Effector memory CD8-positive, alpha-beta T cell (primary cell): Measurements from ENCODE around the gene IRS1.

Experiments used
- ATAC-seq: fragments of 150-1000 bp; cut with Tn5 transposase; replicated peaks from 2 replicates; pipeline ENCODE4 v1.10.0; 2021; ENCODE audit warnings: mild to moderate bottlenecking, moderate library complexity
- DNase-seq, 3 experiments: peaks; one replicate each; pipeline ENCODE4 v3.0.0; 2021
- H3K27ac Mint-ChIP-seq, 2 donors: one replicate each; pipeline ENCODE4 v1.8.0; 2022; ENCODE audit warnings: mild to moderate bottlenecking in 2 of 2, mixed read lengths in 2 of 2, moderate library complexity in 2 of 2
- H3K27me3 Mint-ChIP-seq, 2 donors: one replicate each; pipeline ENCODE4 v1.8.0; 2022; ENCODE audit warnings: mixed read lengths in 2 of 2
- H3K36me3 Mint-ChIP-seq: one replicate; pipeline ENCODE4 v1.8.0; 2022; ENCODE audit warnings: mild to moderate bottlenecking, moderate library complexity, mixed read lengths; ENCODE audit not compliant: insufficient read depth
- H3K4me1 Mint-ChIP-seq, 2 donors: one replicate each; pipeline ENCODE4 v1.8.0; 2022; ENCODE audit warnings: low read depth in 2 of 2, mixed read lengths in 2 of 2
- H3K4me3 Mint-ChIP-seq, 2 donors: one replicate each; pipeline ENCODE4 v1.8.0; 2022; ENCODE audit warnings: mild to moderate bottlenecking in 2 of 2, mixed read lengths in 2 of 2, moderate library complexity in 2 of 2
- H3K9me3 Mint-ChIP-seq, 2 donors: one replicate each; pipeline ENCODE4 v1.8.0; 2022; ENCODE audit warnings: mixed read lengths in 2 of 2

Gene IRS1

GRCh38 chr2:226691255-226691654 is 108.4 kb downstream of the IRS1 start:
- H3K4me1 Mint-ChIP-seq, result no peaks in the 10 kb centered on the region
- no peaks in the 10 kb centered on the region for H3K36me3 Mint-ChIP-seq
- H3K27me3 Mint-ChIP-seq, result peaks cover 16 to 50% of the 10 kb centered on the region in 2 donors
- ATAC-seq, result no peak
- no peak overlapping the region for H3K27ac Mint-ChIP-seq
- DNase-seq, result no peak
- H3K9me3 Mint-ChIP-seq, result no peaks in the 10 kb centered on the region
- H3K4me3 Mint-ChIP-seq, result no peak overlapping the region

- Mint-ChIP-seq H3K27me3 (peaks cover 20 to 50% of the 10 kb centered on the region in 2 donors), H3K36me3 (no peaks in the 10 kb centered on the region), H3K27ac (no peak overlapping the region), H3K4me1 (no peaks in the 10 kb centered on the region), H3K4me3 (no peak overlapping the region), H3K9me3 (no peaks in the 10 kb centered on the region)
- ATAC-seq (no peak), DNase-seq (no peak)
Measured at GRCh38 chr2:226690461-226691024, 109.1 kb downstream of the IRS1 start.

GRCh38 chr2:226687641-226688253 is 111.9 kb downstream of the IRS1 start:
- Mint-ChIP-seq H3K36me3 (no peaks in the 10 kb centered on the region), H3K27me3 (peaks cover 30 to 33% of the 10 kb centered on the region in 2 donors), H3K4me1 (no peaks in the 10 kb centered on the region), H3K27ac (no peak overlapping the region), H3K4me3 (no peak overlapping the region), H3K9me3 (no peaks in the 10 kb centered on the region)
- DNase-seq (no peak), ATAC-seq (no peak)

- DNase-seq (no peak), ATAC-seq (no peak)
- Mint-ChIP-seq H3K36me3 (no peaks in the 10 kb centered on the region), H3K4me3 (no peak overlapping the region), H3K9me3 (no peaks in the 10 kb centered on the region), H3K27ac (no peak overlapping the region), H3K27me3 (peaks cover 11 to 28% of the 10 kb centered on the region in 2 donors), H3K4me1 (no peaks in the 10 kb centered on the region)
Measured at GRCh38 chr2:226684563-226684959, 115.1 kb downstream of the IRS1 start.

GRCh38 chr2:226683944-226684562 is 115.6 kb downstream of the IRS1 start:
- no peaks in the 10 kb centered on the region for H3K36me3 Mint-ChIP-seq

GRCh38 chr2:226683196-226683595 is 116.4 kb downstream of the IRS1 start:
- DNase-seq, result no peak
- H3K9me3 Mint-ChIP-seq, result no peaks in the 10 kb centered on the region
- no peak overlapping the region for H3K4me3 Mint-ChIP-seq
- H3K27me3 Mint-ChIP-seq, result peaks cover 3 to 23% of the 10 kb centered on the region in 2 donors
- no peak for ATAC-seq
- H3K4me1 Mint-ChIP-seq, result no peaks in the 10 kb centered on the region
- H3K36me3 Mint-ChIP-seq, result no peaks in the 10 kb centered on the region
- no peak overlapping the region for H3K27ac Mint-ChIP-seq

More at GRCh38 chr2:226683944-226684562, 115.6 kb downstream of the IRS1 start:
- Mint-ChIP-seq H3K27me3 (peaks cover 11 to 28% of the 10 kb centered on the region in 2 donors), H3K27ac (no peak overlapping the region), H3K4me1 (no peaks in the 10 kb centered on the region), H3K9me3 (no peaks in the 10 kb centered on the region), H3K4me3 (no peak overlapping the region)
- no peak for DNase-seq
- ATAC-seq, result no peak
